Measurements from ENCODE around the gene FEN1. TPM values are rescaled to one million over a fixed set of nuclear protein-coding genes. Genes with fewer than 3 reads are reported as not detected.
A peak's percentile ranks its signal among the peaks of the same experiment; 100 is the strongest.

FEN1 gene
- total and polyA plus RNA-seq, 2 of the 13 experiments (the other 11 are each of a cell fraction or from before 2014, with no cell fraction given), result 12.4 to 102 TPM

DNA sequence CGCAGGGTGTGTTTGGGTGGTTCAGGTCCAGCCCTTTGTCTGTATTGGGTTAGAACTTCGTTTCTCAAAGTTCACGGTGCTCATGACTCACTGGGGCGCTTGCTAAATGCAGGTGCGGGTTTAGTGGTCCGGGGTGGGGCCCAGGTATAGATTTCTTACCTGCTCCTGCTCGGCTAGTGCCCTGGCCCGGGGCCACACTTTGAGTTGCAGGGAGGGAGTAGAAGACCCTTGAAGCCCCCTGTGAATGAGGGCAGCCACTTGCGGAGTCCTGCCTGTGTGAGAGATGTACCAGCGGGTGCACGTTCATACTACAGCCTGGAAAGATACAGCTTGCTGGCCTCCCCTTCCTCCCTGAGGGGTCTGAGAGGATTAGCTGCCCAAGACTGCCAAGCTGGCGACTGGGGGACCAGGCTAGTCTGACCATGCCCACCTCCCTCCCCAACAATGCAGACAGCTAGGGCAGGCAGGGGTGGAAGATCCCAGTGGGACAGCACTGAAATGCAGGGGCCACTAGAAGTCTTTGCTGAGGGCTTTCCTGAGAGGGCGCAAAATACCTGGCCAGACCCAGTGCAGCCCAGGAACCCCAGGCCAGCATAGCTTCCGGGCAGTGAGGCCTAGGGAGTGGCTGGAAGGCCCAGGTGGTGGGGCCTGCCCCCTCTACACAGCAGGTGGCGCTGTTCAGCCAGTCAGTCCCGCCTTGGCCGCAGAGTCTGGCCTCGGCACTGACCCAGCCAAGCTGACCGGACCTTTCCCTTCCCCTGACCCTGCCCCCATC is 45.3 kb upstream of the FEN1 start (continued):
- TF ChIP-seq ZNF451 (CRISPR knock-in tag; IDR thresholded peaks at IDR 0.05) (peak; percentile 57; the same call in 1 of the 2 replicates), ZNF512B (CRISPR knock-in tag; IDR thresholded peaks at IDR 0.05; ENCODE audit: borderline replicate concordance) (no peak), SALL1 (CRISPR knock-in tag; IDR thresholded peaks at IDR 0.05) (peak; percentile 70; the same call in 1 of the 2 replicates), ZSCAN21 (CRISPR knock-in tag; IDR thresholded peaks at IDR 0.05; ENCODE audit: borderline replicate concordance) (peak; percentile 77; the same call in 1 of the 2 replicates), PHF21A (CRISPR knock-in tag; IDR thresholded peaks at IDR 0.05) (peak; percentile 70; the same call in 1 of the 2 replicates), FOXP1 (IDR thresholded peaks at IDR 0.05) (no peak), FOXP1 (CRISPR knock-in tag; IDR thresholded peaks at IDR 0.05) (no peak), TBX3 (IDR thresholded peaks at IDR 0.05; ENCODE audit: borderline replicate concordance) (no peak), ZNF703 (CRISPR knock-in tag; IDR thresholded peaks at IDR 0.05; ENCODE audit: borderline replicate concordance) (no peak), NFKB2 (CRISPR knock-in tag; IDR thresholded peaks at IDR 0.05; ENCODE audit: borderline replicate concordance) (peak; percentile 52; the same call in 1 of the 2 replicates), XRCC5 (optimal IDR thresholded peaks at IDR 0.05; ENCODE audit: low read length) (peak; percentile 79), TARDBP (CRISPR knock-in tag; IDR thresholded peaks at IDR 0.05) (peak; percentile 69; the same call in 1 of the 2 replicates), RXRA (CRISPR knock-in tag; IDR thresholded peaks at IDR 0.05) (0 out of 2 replicates have a peak, but pooled peaks have one; percentile 31), NR2C2 (CRISPR knock-in tag; IDR thresholded peaks at IDR 0.05; ENCODE audit: borderline replicate concordance) (no peak; the same call in 1 of the 2 replicates), CC2D1A (CRISPR knock-in tag; IDR thresholded peaks at IDR 0.05) (no peak), DDIT3 (CRISPR knock-in tag; IDR thresholded peaks at IDR 0.05) (no peak), CAMTA2 (CRISPR knock-in tag; IDR thresholded peaks at IDR 0.05; ENCODE audit: borderline replicate concordance) (0 out of 2 replicates have a peak, but pooled peaks have one; percentile 58), MAFF (IDR thresholded peaks at IDR 0.05; ENCODE audit: low read depth, low read length) (no peak), FOXO1 (CRISPR knock-in tag; IDR thresholded peaks at IDR 0.05) (peak; percentile 68), ZNF414 (CRISPR knock-in tag; IDR thresholded peaks at IDR 0.05) (peak; percentile 79; the same call in 1 of the 2 replicates)
- TF ChIP-seq, protein P1, sequence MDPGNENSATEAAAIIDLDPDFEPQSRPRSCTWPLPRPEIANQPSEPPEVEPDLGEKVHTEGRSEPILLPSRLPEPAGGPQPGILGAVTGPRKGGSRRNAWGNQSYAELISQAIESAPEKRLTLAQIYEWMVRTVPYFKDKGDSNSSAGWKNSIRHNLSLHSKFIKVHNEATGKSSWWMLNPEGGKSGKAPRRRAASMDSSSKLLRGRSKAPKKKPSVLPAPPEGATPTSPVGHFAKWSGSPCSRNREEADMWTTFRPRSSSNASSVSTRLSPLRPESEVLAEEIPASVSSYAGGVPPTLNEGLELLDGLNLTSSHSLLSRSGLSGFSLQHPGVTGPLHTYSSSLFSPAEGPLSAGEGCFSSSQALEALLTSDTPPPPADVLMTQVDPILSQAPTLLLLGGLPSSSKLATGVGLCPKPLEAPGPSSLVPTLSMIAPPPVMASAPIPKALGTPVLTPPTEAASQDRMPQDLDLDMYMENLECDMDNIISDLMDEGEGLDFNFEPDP (CRISPR knock-in tag; conservative IDR thresholded peaks at IDR 0.05), result no peak
- TF ChIP-seq, protein P2, sequence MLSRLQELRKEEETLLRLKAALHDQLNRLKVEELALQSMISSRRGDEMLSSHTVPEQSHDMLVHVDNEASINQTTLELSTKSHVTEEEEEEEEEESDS (CRISPR knock-in tag; IDR thresholded peaks at IDR 0.05; ENCODE audit: borderline replicate concordance), result peak; percentile 47; the same call in 1 of the 2 replicates
